Suprapubic skin (tissue), 4 donors: ENCODE results near the gene TRIM54. TPM values are rescaled to one million over a fixed set of nuclear protein-coding genes. Genes with fewer than 3 reads are reported as not detected.

Experiments
- DNase-seq, 2 donors: peaks; one replicate each; pipeline ENCODE4 v3.0.0-alpha.2; 2019; ENCODE audit warnings: low spot score in 2 of 2
- H3K27ac ChIP-seq: fragments of 200-600 bp; sonication (generic); one replicate; pipeline ENCODE4 v1.5.1; 2019
- H3K27me3 ChIP-seq: fragments of 200-600 bp; sonication (generic); one replicate; pipeline ENCODE4 v1.5.1; 2019
- H3K36me3 ChIP-seq: fragments of 200-600 bp; sonication (generic); one replicate; pipeline ENCODE4 v1.5.1; 2019
- H3K4me1 ChIP-seq: fragments of 200-600 bp; sonication (generic); one replicate; pipeline ENCODE4 v1.5.1; 2019
- H3K4me3 ChIP-seq: fragments of 200-600 bp; sonication (generic); one replicate; pipeline ENCODE4 v1.5.1; 2019; ENCODE audit warnings: mild to moderate bottlenecking
- H3K9me3 ChIP-seq: fragments of 200-600 bp; sonication (generic); one replicate; pipeline ENCODE4 v1.5.1; 2019
- EP300 ChIP-seq: sonication (generic); formaldehyde crosslinking; IDR thresholded peaks from one replicate; pipeline ENCODE4 v1.6.1; 2017; ENCODE audit warnings: antibody characterized with exemption
- POLR2A ChIP-seq, 2 donors: fragments of 450-650 bp; IDR thresholded peaks; one replicate each; pipeline ENCODE4 v1.6.1; 2017; ENCODE audit warnings: antibody characterized with exemption in 2 of 2, mild to moderate bottlenecking in 2 of 2, moderate library complexity in 2 of 2
- POLR2AphosphoS5 ChIP-seq, 3 donors: sonication (generic); formaldehyde crosslinking; IDR thresholded peaks; one replicate each; pipeline ENCODE4 v1.6.1; 2017; ENCODE audit warnings: antibody characterized with exemption in 3 of 3
- WGBS: methylation state at CpG from one replicate; pipeline ENCODE4 v1.1.5; 2018; 5-methylcytosine and 5-hydroxymethylcytosine counted together
- total RNA-seq, 4 donors: library from RNA; depleted of rRNA; stranded (reverse); fragments of >200 nt; gene quantifications; one replicate each; pipeline ENCODE4 v1.1.0, GENCODE V29; 2016
- TF ChIP-seq, protein P1 (sequence below), 2 donors: fragments of 200-600 bp in 1 of 2; fragments of 450-650 bp in 1 of 2; sonication (generic) in 1 of 2; IDR thresholded peaks; one replicate each; pipeline ENCODE4 v1.5.1; 2016 to 2019; ENCODE audit warnings: antibody characterized with exemption in 2 of 2, mild to moderate bottlenecking in 1 of 2, moderate library complexity in 1 of 2

TRIM54 gene
- total RNA-seq, 4 donors from 2014 or later = not detected

- Histone ChIP-seq H3K27ac (peak overlapping the region; percentile 90), H3K4me3 (peak overlapping the region; percentile 84), H3K4me1 (peaks cover 18% of the 10 kb centered on the region), H3K27me3 (no peaks in the 10 kb centered on the region), H3K9me3 (no peaks in the 10 kb centered on the region), H3K36me3 (peaks cover 30% of the 10 kb centered on the region)
- 23% methylated on average over 5 of the region's 5 CpGs for WGBS
- no peak for DNase-seq
- TF ChIP-seq POLR2AphosphoS5 (IDR thresholded peaks at IDR 0.05) = no peak
- TF ChIP-seq, protein P1, sequence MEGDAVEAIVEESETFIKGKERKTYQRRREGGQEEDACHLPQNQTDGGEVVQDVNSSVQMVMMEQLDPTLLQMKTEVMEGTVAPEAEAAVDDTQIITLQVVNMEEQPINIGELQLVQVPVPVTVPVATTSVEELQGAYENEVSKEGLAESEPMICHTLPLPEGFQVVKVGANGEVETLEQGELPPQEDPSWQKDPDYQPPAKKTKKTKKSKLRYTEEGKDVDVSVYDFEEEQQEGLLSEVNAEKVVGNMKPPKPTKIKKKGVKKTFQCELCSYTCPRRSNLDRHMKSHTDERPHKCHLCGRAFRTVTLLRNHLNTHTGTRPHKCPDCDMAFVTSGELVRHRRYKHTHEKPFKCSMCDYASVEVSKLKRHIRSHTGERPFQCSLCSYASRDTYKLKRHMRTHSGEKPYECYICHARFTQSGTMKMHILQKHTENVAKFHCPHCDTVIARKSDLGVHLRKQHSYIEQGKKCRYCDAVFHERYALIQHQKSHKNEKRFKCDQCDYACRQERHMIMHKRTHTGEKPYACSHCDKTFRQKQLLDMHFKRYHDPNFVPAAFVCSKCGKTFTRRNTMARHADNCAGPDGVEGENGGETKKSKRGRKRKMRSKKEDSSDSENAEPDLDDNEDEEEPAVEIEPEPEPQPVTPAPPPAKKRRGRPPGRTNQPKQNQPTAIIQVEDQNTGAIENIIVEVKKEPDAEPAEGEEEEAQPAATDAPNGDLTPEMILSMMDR (IDR thresholded peaks at IDR 0.05) = no peak
- no peak for TF ChIP-seq POLR2A (IDR thresholded peaks at IDR 0.05)
- no peak for TF ChIP-seq EP300
Observed at GRCh38 chr2:27323596-27324285, 41.5 kb downstream of the TRIM54 start.

- Histone ChIP-seq H3K27ac (no peak overlapping the region), H3K4me1 (peaks cover 18% of the 10 kb centered on the region), H3K36me3 (peaks cover 40% of the 10 kb centered on the region), H3K4me3 (no peak overlapping the region), H3K9me3 (no peaks in the 10 kb centered on the region), H3K27me3 (no peaks in the 10 kb centered on the region)
- TF ChIP-seq POLR2A (IDR thresholded peaks at IDR 0.05) (no peak), EP300 (no peak), POLR2AphosphoS5 (IDR thresholded peaks at IDR 0.05) (no peak)
- TF ChIP-seq, protein P1 (IDR thresholded peaks at IDR 0.05) = no peak
- WGBS = 83% methylated on average over 5 of the region's 5 CpGs
- DNase-seq = no peak
Observed at GRCh38 chr2:27324720-27325119, 42.5 kb downstream of the TRIM54 start.

DNA sequence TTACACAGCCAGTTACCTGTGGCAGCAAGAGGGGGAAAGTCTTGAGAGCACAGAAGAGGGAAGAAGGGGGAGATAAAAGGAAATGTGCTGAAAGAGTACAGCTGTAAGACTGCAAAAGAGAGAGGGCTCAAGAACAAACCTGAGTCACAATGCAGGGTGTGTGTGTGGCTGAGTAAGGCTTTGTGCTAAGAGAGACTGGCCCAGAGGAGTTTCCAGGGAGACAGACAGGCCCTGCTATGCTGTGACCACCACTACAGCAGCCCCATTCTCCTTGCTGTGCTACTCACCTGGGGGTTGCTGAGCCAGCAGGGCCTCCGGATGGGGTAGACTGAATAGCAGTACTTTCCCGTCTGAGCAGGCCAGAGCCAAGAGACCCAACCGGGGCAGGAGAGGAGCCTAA lies 53.1 kb downstream of the TRIM54 start:
- Histone ChIP-seq H3K9me3 (no peaks in the 10 kb centered on the region), H3K27me3 (no peaks in the 10 kb centered on the region), H3K4me3 (no peak overlapping the region), H3K27ac (no peak overlapping the region), H3K36me3 (peaks cover 93% of the 10 kb centered on the region), H3K4me1 (no peaks in the 10 kb centered on the region)
- no peak for DNase-seq
- 87% methylated on average over 3 of the region's 3 CpGs for WGBS
- TF ChIP-seq, protein P1 (IDR thresholded peaks at IDR 0.05) = no peak
- TF ChIP-seq EP300 = no peak
- no peak for TF ChIP-seq POLR2A (IDR thresholded peaks at IDR 0.05)
- TF ChIP-seq POLR2AphosphoS5 (IDR thresholded peaks at IDR 0.05) = no peak

GRCh38 chr2:27336173-27336572 lies 53.9 kb downstream of the TRIM54 start:
- no peak for DNase-seq
- H3K9me3 ChIP-seq = no peaks in the 10 kb centered on the region
- 88% methylated on average over 7 of the region's 7 CpGs for WGBS
- TF ChIP-seq, protein P1 (IDR thresholded peaks at IDR 0.05) = no peak
- TF ChIP-seq EP300 (no peak), POLR2A (IDR thresholded peaks at IDR 0.05) (no peak), POLR2AphosphoS5 (IDR thresholded peaks at IDR 0.05) (no peak)
- H3K27me3 ChIP-seq = no peaks in the 10 kb centered on the region
- H3K4me3 ChIP-seq = no peak overlapping the region
- H3K4me1 ChIP-seq = no peaks in the 10 kb centered on the region
- H3K36me3 ChIP-seq = peaks cover 93% of the 10 kb centered on the region
- no peak overlapping the region for H3K27ac ChIP-seq

- WGBS = no CpG with 5 or more reads among the region's 2 CpGs
- TF ChIP-seq POLR2A (IDR thresholded peaks at IDR 0.05) (no peak), POLR2AphosphoS5 (IDR thresholded peaks at IDR 0.05) (no peak), EP300 (no peak)
- TF ChIP-seq, protein P1 (IDR thresholded peaks at IDR 0.05) = no peak
- no peak for DNase-seq
- Histone ChIP-seq H3K27me3 (no peaks in the 10 kb centered on the region), H3K36me3 (peaks cover 4% of the 10 kb centered on the region), H3K4me1 (peaks cover 4% of the 10 kb centered on the region), H3K4me3 (no peak overlapping the region), H3K27ac (no peak overlapping the region), H3K9me3 (no peaks in the 10 kb centered on the region)
Observed at GRCh38 chr2:27347641-27348040, 65.4 kb downstream of the TRIM54 start.
